Thyroid gland (tissue), 4 donors: Measurements from ENCODE around the gene BCL2.

Experiments
- CTCF ChIP-seq, 6 experiments: fragments of 200-600 bp in 3 of 6; fragments of 450-650 bp in 3 of 6; sonication (generic) in 3 of 6; IDR thresholded peaks; one replicate each; pipeline ENCODE4 v1.5.1; 2016 to 2019; ENCODE audit warnings: antibody characterized with exemption in 6 of 6, mild to moderate bottlenecking in 2 of 6, inconsistent platforms in 1 of 6, moderate library complexity in 1 of 6
- POLR2A ChIP-seq, 2 donors: fragments of 450-650 bp; IDR thresholded peaks; one replicate each; pipeline ENCODE4 v1.6.1; 2017; ENCODE audit warnings: antibody characterized with exemption in 2 of 2, mild to moderate bottlenecking in 2 of 2, moderate library complexity in 1 of 2

GRCh38 chr18:63109022-63109421, 210.5 kb downstream of the BCL2 start:
- TF ChIP-seq POLR2A (IDR thresholded peaks at IDR 0.05) (no peak), CTCF (IDR thresholded peaks at IDR 0.05) (no peak)
